NCI-H128 (cell line): ENCODE measurements around the gene NCAM2.

Source experiments
- DNase-seq: peaks from one replicate; lab custom pipeline; 2025; ENCODE audit not compliant: unreplicated experiment; lab: John Stamatoyannopoulos, UW

The NCAM2 gene

GRCh38 chr21:20997636-20998455 is at the start of gene NCAM2:
Gene NCAM2 (plus strand): TSS chr21:20998409.
- DNase-seq, result peak; percentile 25

GRCh38 chr21:20949884-20950283 is 48.3 kb upstream of the NCAM2 start:
- DNase-seq, result no peak

- DNase-seq, result no peak
These were observed 32.4 kb upstream of the NCAM2 start for GRCh38 chr21:20965816-20966215.

DNA sequence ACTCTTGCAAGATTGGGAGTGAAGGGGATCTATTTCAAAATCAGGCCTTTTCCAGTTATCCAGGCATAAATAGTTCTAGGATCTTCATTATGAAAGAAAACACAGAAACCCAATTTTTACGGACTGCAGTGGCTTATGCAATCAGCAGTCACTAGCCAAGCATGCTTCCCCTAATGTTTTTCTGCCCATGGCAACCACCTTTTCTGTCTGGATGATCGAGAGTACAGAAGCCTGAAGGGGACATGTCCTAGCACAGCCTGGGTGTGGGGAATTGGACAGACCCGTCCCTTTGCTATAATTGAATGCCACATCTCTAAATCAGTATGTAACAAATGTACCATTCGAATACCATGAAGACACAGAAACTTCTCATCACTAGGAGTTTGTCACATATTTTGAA is 29.8 kb upstream of the NCAM2 start:
- DNase-seq, result no peak

DNA sequence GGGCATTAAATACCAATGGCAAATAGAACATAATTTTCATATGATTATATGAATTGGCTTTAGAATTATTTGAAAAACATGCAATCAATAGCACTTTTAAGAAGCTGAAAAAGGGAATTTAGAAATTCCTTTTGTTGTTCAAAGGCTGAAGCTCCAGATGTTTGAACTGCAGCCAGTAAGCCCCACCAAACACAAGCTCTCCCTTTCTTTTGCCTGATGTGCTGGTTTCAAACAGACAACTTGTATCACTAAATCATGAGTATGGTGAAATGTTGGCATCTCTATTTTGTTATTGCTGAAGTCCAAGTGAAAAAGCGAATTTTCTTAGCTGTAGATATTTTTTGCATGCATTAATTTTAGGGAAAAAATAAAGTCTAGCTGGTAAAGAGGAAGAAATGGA is 27.5 kb upstream of the NCAM2 start:
- no peak for DNase-seq

DNA sequence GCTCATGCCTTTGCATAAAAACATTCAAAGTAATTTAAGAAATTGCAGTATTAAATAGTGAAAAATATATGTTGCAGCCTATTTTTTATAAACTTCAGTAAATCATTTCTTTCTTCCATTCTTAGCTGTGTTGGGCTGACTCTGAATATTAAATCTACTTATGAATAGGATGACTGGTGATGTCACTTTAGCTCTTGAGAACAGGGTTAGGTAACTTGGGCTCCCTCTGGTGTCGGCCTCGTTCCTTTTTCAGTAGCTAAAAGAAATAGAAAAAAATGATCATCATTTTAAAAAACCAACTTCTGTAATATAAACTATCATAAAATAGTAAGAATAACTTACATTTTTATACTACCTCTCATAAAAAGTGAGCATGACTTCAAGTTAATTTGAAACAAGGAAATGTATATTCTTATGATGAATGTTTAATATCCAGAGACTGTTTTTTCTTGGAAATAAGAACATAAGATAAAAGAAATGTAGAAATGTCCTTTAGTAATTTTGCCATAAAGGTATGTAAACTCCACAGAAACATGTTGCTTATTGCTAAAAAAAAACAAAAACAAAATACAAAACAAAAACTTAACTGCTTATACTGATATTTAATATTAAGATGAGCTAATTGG is 26.8 kb upstream of the NCAM2 start:
- DNase-seq, result no peak

DNA sequence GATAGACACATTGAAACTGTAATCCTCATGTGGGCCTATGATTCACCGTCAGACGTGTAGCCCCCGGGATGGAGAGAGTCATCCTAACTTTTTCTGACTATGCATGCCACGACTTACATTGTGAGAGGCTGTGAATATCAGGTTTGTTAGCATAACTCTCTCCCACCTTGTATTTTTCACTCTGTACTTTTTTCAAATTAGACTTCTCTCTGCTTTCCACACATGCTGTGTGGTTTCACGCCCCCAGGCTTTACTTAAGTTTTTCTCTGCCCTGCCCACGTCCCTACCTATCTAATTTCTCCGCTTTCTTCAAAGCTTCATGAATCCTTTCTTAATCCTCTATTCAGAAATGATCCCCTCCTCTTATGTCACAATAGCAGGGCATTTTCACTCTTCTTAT is 3.4 kb upstream of the NCAM2 start:
- no peak for DNase-seq

GRCh38 chr21:20996421-20997310 is 1.5 kb upstream of the NCAM2 start:
- DNase-seq, result no peak

DNA sequence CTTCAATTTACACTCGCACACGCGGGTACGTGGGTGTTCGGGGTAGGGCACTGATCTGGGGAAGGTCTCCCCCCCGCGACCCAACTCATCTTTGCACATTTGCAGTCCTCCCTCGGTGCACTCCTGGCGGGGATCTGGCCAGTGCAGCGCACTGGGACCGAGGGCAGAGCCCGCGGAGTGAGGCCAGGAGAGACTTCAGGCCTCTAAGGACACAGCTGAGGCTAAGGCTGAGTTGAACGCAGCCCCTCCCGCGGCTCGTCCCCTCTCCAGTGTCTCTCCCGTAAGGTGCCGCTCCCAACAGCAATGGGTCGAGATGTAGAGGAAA is 936 bp upstream of the NCAM2 start:
- DNase-seq, result no peak

- no peak for DNase-seq
These were observed 214 bp downstream of the NCAM2 start for GRCh38 chr21:20998456-20998789.

DNA sequence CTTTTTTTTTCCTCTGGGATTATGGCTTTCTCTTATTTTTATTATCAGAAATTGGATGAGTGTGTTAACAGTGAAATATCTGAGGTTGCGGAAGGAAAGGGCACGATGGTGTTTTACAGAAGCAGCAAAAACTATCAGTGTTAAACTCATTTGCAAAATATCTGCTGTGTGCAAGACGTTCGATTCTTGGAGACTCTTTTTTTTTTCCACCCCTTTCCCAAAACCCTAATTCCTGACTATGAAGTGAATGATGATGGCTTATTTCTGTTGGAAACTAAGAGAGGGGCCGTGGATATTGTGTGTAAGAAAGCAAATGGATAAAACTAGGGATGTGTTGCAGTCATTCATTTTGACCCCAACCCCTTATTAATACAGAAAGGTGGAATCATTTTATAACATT is 677 bp downstream of the NCAM2 start:
- no peak for DNase-seq

GRCh38 chr21:20999659-21000058 is 1.4 kb downstream of the NCAM2 start:
- DNase-seq, result peak; percentile 15

DNA sequence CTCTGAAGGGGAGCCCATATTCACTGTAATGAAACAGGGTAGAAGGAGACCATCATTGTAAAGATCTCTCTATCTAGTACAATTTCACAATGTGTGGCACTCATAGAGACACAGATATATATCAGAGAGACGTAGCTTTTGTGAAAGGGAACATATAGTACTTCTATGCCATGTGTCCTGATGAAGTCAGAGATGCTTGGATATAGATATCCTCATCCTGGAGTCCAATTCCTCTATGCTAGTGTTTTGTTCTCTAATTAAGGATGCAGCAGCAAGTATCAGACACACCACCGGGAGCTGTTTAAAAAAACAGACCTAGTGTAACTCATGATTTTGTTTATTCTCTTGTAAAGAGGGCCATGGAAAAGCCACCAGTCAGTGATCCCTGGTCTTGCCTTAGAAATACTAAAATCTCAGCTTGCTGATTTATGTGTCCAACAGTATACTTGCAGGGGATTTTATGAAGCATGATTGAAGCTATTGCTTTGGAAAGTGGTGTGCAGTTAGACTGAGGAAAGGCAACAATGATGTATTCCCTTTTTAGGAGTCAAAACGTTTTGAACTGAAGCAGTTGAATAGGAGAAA is 2.5 kb downstream of the NCAM2 start:
- DNase-seq, result no peak

- no peak for DNase-seq
These were observed 3.4 kb downstream of the NCAM2 start for GRCh38 chr21:21001591-21002100.

GRCh38 chr21:21002153-21002552 is 3.9 kb downstream of the NCAM2 start:
- no peak for DNase-seq

GRCh38 chr21:21003701-21004100 is 5.5 kb downstream of the NCAM2 start:
- DNase-seq, result no peak

DNA sequence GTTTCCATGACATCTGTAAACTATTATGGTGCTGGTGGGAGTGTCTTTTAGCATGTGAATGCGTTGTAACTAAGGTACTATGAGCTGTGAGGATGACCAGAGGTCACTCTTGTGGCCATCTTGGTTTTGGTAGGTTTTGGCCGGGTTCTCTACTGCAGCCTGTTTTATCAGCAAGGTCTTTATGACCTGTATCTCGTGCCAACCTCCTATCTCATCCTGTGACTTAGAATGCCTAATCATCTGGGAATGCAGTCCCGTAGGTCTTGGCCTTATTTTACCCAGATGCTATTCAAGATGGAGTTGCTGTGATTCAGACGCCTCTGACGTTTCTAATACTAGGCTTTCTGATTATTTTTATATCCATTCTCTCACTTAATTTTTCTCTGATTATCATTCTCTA is 9.4 kb downstream of the NCAM2 start:
- no peak for DNase-seq

GRCh38 chr21:21010228-21010627 is 12.0 kb downstream of the NCAM2 start:
- no peak for DNase-seq

DNA sequence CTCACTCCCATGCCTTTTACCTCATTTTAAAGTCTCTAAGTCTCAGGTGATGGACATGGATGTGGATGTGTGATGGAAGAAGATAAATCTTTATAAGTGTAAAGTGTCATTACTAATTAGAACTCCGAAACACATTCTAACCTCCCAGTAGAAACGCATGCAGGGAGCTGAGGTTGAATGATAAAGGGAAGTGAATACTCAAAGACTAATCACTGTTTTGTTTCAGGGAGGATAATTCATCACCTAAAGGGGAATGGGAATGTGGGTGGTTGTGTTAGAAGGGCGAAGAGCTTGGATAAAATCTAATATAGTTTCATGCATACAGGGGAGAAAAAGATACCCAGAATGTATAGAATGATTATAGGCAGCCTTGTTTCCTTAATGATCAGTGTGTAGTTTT is 12.5 kb downstream of the NCAM2 start:
- no peak for DNase-seq

DNA sequence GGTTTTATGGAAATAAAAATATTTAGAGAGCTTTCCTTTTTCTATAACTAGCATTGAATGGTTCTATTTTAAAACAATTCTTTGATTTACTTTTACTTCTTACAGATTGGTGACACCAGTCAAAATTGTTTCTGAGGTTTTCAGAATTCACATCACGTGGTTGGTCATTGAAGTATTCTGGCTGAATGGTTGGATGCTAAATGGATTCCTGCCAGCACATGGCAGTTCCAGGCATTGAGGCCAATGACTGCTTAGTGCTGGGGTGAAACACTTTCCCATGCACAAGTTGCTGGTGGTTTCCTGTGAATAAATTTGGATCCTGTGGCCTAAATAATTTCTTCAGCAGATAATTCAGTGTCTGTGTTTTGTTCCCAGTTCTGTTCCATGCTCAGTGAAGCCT is 20.6 kb downstream of the NCAM2 start:
- DNase-seq, result no peak

GRCh38 chr21:21019681-21020080 is 21.5 kb downstream of the NCAM2 start:
- DNase-seq, result no peak
